HepG2 (cell line): ENCODE measurements around the gene NPB. TPM values are rescaled to one million over a fixed set of nuclear protein-coding genes. Genes with fewer than 3 reads are reported as not detected.

Experiments used
- BHLHE40 ChIP-seq: IDR thresholded peaks from 2 replicates; pipeline ENCODE4 v1.6.1; 2011; ENCODE audit warnings: low read length, improper control_type of control experiment
- DBP ChIP-seq: sonication (generic); formaldehyde crosslinking; IDR thresholded peaks from 2 replicates; pipeline ENCODE4 v1.4.0; 2020; ENCODE audit warnings: missing genetic modification reagents; ENCODE audit errors: not compliant biosample characterization
- DDIT3 ChIP-seq: sonication (generic); formaldehyde crosslinking; IDR thresholded peaks from 2 replicates; pipeline ENCODE4 v1.4.0; 2020; ENCODE audit warnings: mild to moderate bottlenecking, missing genetic modification reagents
- FLYWCH1 ChIP-seq: sonication (generic); formaldehyde crosslinking; IDR thresholded peaks from 2 replicates; pipeline ENCODE4 v1.8.1; 2023; ENCODE audit warnings: mild to moderate bottlenecking, missing genetic modification reagents
- HNRNPK ChIP-seq: fragments of 200-400 bp; formaldehyde crosslinking; IDR thresholded peaks from 2 replicates; pipeline ENCODE4 v1.6.1; 2018; ENCODE audit warnings: low read length, low read depth, moderate library complexity, mild to moderate bottlenecking; ENCODE audit not compliant: poor library complexity, severe bottlenecking
- KLF11 ChIP-seq: IDR thresholded peaks from 2 replicates; pipeline ENCODE4 v1.6.1; 2016; ENCODE audit warnings: missing compliant biosample characterization
- RFX5 ChIP-seq: IDR thresholded peaks from 2 replicates; pipeline ENCODE4 v1.6.1; 2011; ENCODE audit warnings: low read depth, low read length, improper control_type of control experiment
- SIN3A ChIP-seq: IDR thresholded peaks from 2 replicates; pipeline ENCODE4 v1.6.1; 2011; ENCODE audit warnings: low read depth, mild to moderate bottlenecking, control low read depth, low read length, borderline replicate concordance
- SIX1 ChIP-seq: sonication (generic); formaldehyde crosslinking; IDR thresholded peaks from 2 replicates; pipeline ENCODE4 v1.4.0; 2020; ENCODE audit warnings: missing genetic modification reagents, borderline replicate concordance
- SRSF4 ChIP-seq: fragments of 200-400 bp; formaldehyde crosslinking; IDR thresholded peaks from one replicate; pipeline ENCODE4 v1.6.1; 2018; ENCODE audit warnings: mild to moderate bottlenecking, low read depth, low read length, moderate library complexity; ENCODE audit not compliant: poor library complexity, severe bottlenecking
- TCF12 ChIP-seq, 2 experiments: fragments of 450-650 bp in 1 of 2; sonication (generic) in 1 of 2; formaldehyde crosslinking in 1 of 2; IDR thresholded peaks; 2 replicates each; pipeline versions ENCODE4 v1.6.1 to v1.8.0; 2017 to 2022; ENCODE audit warnings: antibody characterized with exemption in 1 of 2, mild to moderate bottlenecking in 1 of 2, missing genetic modification reagents in 1 of 2, moderate library complexity in 1 of 2
- ZBTB21 ChIP-seq: sonication (generic); formaldehyde crosslinking; IDR thresholded peaks from 2 replicates; pipeline ENCODE4 v1.4.0; 2020; ENCODE audit warnings: missing genetic modification reagents
- ZNF260 ChIP-seq: sonication (generic); formaldehyde crosslinking; IDR thresholded peaks from 2 replicates; pipeline ENCODE4 v1.4.0; 2020; ENCODE audit warnings: missing genetic modification reagents, low read depth, mild to moderate bottlenecking, borderline replicate concordance
- ZNF350 ChIP-seq: sonication (generic); formaldehyde crosslinking; IDR thresholded peaks from 2 replicates; pipeline ENCODE4 v1.4.0; 2020; ENCODE audit warnings: mild to moderate bottlenecking, low read depth, missing genetic modification reagents, borderline replicate concordance
- ZNF710 ChIP-seq: sonication (generic); formaldehyde crosslinking; IDR thresholded peaks from 2 replicates; pipeline ENCODE4 v1.5.0; 2020; ENCODE audit warnings: mild to moderate bottlenecking, missing genetic modification reagents, borderline replicate concordance
- ZNF816 ChIP-seq: sonication (generic); formaldehyde crosslinking; IDR thresholded peaks from 2 replicates; pipeline ENCODE4 v1.8.0; 2022; ENCODE audit warnings: missing genetic modification reagents, mild to moderate bottlenecking, borderline replicate concordance
- ZNF83 ChIP-seq: sonication (generic); formaldehyde crosslinking; IDR thresholded peaks from 2 replicates; pipeline ENCODE4 v1.4.0; 2020; ENCODE audit warnings: missing genetic modification reagents, mild to moderate bottlenecking, borderline replicate concordance
- polyA plus RNA-seq, 8 experiments: library from polyadenylated mRNA; depleted of rRNA in 3 of 8; stranded (reverse) in 7 of 8; unstranded in 1 of 8; fragments of >200 nt; fragmentation: Illumina TruSeq in 4 of 8; extraction: Trizol in 4 of 8; gene quantifications; 2 replicates each; pipeline versions ENCODE4 v1.2.1 to v1.2.3, GENCODE V29; 2011 to 2016; ENCODE audit warnings: low read depth in 4 of 8, missing spikeins in 1 of 8, mixed read lengths in 1 of 8; ENCODE audit not compliant: insufficient read depth in 1 of 8
- total RNA-seq, 5 experiments: library from RNA; depleted of rRNA; stranded (reverse); fragments of >200 nt; fragmentation: Illumina TruSeq; extraction: Trizol; gene quantifications; 2 replicates each; pipeline ENCODE4 v1.2.3, GENCODE V29; 2016; ENCODE audit warnings: low read depth in 1 of 5
- TF ChIP-seq, protein P1 (sequence below): sonication (generic); formaldehyde crosslinking; IDR thresholded peaks from 2 replicates; pipeline ENCODE4 v1.5.0; 2020; ENCODE audit warnings: mild to moderate bottlenecking, missing genetic modification reagents
- TF ChIP-seq, protein P2 (sequence below): sonication (generic); formaldehyde crosslinking; IDR thresholded peaks from 2 replicates; pipeline ENCODE4 v1.5.1; 2020; ENCODE audit warnings: missing genetic modification reagents, mild to moderate bottlenecking, borderline replicate concordance
- TF ChIP-seq, protein P3 (sequence below): sonication (generic); formaldehyde crosslinking; IDR thresholded peaks from 2 replicates; pipeline ENCODE4 v1.5.1; 2020; ENCODE audit warnings: mild to moderate bottlenecking, missing genetic modification reagents, borderline replicate concordance

Gene NPB
- total and polyA plus RNA-seq, 2 of the 13 experiments (the other 11 are each of a cell fraction or from before 2014, with no cell fraction given) = 0.11 to 0.93 TPM

- no peak for TF ChIP-seq ZNF710 (CRISPR knock-in tag)
- no peak for TF ChIP-seq FLYWCH1 (CRISPR knock-in tag)
- TF ChIP-seq, protein P1, sequence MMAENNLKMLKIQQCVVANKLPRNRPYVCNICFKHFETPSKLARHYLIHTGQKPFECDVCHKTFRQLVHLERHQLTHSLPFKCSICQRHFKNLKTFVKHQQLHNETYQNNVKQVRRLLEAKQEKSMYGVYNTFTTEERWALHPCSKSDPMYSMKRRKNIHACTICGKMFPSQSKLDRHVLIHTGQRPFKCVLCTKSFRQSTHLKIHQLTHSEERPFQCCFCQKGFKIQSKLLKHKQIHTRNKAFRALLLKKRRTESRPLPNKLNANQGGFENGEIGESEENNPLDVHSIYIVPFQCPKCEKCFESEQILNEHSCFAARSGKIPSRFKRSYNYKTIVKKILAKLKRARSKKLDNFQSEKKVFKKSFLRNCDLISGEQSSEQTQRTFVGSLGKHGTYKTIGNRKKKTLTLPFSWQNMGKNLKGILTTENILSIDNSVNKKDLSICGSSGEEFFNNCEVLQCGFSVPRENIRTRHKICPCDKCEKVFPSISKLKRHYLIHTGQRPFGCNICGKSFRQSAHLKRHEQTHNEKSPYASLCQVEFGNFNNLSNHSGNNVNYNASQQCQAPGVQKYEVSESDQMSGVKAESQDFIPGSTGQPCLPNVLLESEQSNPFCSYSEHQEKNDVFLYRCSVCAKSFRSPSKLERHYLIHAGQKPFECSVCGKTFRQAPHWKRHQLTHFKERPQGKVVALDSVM = no peak
- TF ChIP-seq SRSF4 = no peak
- no peak for TF ChIP-seq ZNF83
- no peak for TF ChIP-seq ZBTB21 (CRISPR knock-in tag)
- no peak for TF ChIP-seq RFX5
- TF ChIP-seq DBP (CRISPR knock-in tag) = no peak
- TF ChIP-seq HNRNPK = no peak
- TF ChIP-seq ZNF816 = no peak
- TF ChIP-seq BHLHE40 = no peak
- TF ChIP-seq DDIT3 (CRISPR knock-in tag) = no peak
- TF ChIP-seq, protein P2, sequence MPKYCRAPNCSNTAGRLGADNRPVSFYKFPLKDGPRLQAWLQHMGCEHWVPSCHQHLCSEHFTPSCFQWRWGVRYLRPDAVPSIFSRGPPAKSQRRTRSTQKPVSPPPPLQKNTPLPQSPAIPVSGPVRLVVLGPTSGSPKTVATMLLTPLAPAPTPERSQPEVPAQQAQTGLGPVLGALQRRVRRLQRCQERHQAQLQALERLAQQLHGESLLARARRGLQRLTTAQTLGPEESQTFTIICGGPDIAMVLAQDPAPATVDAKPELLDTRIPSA (CRISPR knock-in tag) = no peak
- TF ChIP-seq TCF12 (IDR thresholded peaks at IDR 0.05) = no peak
- peak; percentile 32; the same call in 1 of the 2 replicates for TF ChIP-seq TCF12 (CRISPR knock-in tag; IDR thresholded peaks at IDR 0.05)
- no peak for TF ChIP-seq KLF11 (CRISPR knock-in tag)
- no peak for TF ChIP-seq ZNF350
- TF ChIP-seq ZNF260 (CRISPR knock-in tag) = no peak
- TF ChIP-seq SIX1 = no peak
- TF ChIP-seq, protein P3, sequence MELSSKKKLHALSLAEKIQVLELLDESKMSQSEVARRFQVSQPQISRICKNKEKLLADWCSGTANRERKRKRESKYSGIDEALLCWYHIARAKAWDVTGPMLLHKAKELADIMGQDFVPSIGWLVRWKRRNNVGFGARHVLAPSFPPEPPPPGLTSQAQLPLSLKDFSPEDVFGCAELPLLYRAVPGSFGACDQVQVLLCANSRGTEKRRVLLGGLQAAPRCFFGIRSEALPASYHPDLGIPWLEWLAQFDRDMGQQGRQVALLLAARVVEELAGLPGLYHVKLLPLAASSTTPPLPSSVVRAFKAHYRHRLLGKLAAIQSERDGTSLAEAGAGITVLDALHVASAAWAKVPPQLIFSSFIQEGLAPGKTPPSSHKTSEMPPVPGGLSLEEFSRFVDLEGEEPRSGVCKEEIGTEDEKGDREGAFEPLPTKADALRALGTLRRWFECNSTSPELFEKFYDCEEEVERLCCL (CRISPR knock-in tag) = no peak
- TF ChIP-seq SIN3A = no peak
These were observed 37.9 kb upstream of the NPB start (continued) for GRCh38 chr17:81863833-81864768.
